Inflammatory macrophage treated with lipopolysaccharide for 1 hour (primary cell): ENCODE data around the gene ADAM33.

Experiments
- DNase-seq, 2 donors: peaks; one replicate each; pipeline ENCODE4 v3.0.0-alpha.2; 2020 to 2022

Gene ADAM33

DNA sequence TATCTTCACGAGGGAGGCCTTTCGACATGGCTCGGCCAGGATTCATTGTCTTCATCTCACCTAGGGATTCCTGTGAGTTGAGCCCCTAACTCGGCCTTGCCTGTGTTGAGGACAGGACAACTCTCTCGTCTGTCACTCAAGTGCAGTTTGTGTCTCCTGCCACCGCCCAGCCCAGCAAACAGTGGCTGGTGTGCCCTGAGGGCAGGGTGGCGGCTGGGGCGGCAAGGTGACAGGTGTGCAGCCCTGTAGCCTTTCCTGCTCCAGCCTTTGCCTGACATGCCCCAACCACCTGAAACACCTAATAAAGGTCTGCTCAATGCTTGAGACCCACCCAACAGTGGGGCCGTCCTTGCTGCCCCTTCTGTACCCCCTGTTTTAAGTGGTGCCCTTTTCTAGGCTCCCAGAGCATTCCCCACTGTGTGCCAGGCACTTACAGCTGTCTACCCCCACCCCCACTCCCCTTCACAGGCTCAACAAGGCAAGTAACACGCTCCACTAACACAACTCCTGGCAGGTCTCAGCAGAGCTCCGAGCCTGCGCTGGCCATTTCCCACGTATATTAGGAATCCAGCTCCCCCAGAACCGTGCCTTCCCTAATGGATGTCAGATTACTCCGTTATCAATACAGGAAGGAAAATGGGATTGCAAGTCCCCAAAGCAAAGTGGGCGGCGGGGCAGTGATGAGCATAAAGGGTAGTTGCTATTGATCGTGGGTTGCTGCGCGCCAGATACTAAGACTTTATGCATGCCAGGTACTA, 36.3 kb downstream of the ADAM33 start:
- DNase-seq: no peak

DNA sequence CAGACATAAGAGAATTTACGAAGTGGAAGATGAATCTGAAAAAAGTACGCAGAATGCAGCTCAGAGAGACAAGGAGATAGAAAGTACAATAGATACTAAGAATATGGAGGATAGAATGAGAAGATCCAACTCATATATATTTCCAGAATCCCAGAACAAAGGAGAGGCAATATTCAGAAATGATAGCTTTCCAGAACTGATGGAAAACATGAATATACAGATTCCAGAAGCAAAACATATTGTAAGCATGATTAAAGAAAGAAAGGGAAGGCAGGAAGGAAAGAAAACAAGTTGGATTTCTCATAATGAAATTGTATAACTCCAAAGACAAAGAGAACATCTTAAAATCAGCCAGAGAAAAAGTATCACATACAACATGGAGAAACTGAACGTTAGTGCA, 41.6 kb downstream of the ADAM33 start:
- DNase-seq: no peak

DNA sequence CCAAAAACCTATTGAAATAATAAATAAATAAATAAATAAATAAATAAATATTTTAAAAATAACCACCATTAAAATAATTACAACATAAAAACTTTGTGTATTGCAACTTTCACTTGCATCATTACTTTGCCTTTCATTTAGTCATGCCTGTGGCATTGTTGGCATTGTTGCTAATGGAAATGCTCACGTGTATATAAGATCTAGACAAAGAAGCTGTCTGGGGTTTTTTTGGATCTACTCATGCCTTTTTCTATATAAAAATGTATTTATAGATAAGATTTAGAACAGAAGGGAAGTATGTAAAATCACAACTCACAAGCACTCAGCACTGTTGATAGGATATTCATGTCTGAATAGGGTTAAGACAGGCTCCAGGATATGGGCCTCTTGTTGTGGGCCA, 46.5 kb downstream of the ADAM33 start:
- no peak for DNase-seq

DNA sequence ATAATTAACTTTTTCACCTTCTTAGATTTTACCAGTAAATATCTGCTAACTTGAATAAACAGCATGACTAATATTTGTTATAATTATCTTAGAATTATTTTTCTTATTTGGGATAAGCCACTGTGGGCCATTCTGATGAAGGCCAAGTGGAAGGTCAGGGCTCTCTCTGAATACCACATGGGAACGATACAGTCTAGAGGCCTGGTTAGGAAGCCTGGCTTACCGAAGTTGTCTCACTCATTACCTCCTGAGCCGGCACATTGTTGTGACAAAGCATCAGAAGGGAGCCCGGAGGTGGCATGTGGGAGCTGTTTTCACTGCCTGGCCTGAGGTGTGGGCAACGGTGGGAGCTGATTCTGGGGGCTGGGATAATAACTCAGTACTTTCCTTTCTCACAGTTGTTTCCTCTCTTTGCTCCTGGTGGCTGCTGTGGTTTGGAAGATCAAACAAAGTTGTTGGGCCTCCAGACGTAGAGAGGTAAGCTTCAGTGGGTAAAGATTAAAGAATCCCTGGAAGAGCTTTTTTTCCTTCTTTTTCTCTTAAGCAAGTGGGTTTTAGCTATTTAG, 47.8 kb downstream of the ADAM33 start:
- no peak for DNase-seq

DNA sequence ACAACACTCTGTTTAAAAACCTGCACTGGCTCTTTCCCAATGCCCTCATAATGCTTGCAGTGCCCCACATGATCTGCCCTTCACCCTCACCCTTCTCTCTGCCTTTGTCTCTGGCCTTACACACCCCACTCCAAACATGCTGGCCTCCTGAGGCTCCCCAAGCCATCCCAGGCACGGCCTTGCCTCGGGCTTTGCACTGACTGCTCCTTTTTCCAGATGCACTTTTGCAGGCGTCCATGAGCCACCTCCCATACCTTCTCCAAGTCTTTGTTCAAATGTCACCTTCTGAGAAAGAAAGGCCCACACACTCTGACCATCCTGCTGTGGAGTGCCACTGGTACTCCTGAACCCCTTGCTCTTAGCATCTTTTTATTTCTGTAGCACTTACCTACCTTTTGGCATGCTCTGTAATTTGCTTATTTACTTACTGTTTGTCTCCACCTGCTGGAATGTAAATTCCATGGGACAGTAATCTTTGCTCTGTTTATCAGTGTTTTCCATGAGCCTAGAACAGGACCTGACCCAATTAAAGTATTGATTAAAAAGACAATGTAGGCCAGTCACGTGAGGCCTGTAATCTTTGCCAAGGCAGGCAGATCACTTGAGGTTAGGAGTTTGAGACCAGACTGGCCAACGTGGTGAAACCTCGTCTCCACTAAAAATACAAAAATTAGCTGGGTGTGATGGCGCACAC, 49.4 kb downstream of the ADAM33 start:
- DNase-seq: no peak

DNA sequence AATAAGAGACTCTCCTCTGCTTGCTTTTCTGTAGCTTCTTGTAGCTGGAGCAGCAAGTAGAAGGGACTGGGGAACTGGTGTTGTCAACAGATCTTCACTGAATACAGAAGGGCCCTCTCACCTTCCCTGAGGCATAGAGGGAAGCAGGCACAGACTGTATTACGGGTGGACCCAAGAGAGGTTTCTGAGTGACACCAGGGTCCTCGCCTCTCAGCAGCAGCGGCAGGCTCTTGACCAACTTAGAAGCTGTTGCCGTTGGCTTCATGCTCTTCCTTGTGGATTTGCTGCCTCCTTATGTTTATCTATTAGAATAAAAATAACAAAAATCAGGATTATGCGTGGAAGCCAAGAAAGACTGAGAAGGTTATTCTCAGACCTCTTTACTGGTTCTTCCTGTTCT, 50.3 kb downstream of the ADAM33 start:
- DNase-seq: no peak

DNA sequence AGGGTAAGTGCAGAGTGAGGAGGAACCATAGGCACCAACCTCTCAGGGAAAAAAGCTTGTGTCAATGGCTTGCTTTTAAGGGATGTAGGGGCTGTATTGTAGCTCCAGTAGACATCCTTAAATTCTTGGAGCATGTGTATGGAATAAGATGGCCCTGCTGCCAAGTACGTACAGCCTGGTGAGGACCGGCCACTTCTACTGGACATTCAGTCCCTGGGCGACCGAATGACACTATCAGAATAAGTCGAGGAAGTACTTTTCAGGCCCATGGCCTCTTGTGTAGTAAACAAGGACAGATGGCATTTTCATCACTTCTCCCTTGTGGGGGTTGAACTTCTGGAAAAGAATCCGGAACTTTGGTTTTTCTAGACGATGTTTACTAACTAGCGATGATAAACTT, 51.4 kb downstream of the ADAM33 start:
- no peak for DNase-seq

DNA sequence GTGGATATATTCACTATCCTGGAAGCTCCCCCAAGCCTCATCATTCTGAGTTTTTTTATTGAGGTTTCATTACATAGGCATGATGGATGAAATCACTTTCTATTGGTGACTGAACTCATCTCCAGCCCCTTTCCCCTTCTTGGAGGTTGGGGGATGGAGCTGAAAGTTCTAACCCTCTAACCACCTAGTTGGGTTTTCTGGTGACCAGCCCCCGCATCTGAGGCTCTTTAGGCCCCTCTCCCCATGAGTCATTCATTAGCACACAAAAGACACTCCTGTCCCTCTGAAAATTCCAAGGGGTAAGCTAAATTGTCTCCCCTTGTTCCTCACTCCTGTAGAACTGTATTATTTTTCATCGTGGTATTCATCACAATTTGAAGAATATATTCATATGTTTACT, 51.9 kb downstream of the ADAM33 start:
- DNase-seq: no peak

DNA sequence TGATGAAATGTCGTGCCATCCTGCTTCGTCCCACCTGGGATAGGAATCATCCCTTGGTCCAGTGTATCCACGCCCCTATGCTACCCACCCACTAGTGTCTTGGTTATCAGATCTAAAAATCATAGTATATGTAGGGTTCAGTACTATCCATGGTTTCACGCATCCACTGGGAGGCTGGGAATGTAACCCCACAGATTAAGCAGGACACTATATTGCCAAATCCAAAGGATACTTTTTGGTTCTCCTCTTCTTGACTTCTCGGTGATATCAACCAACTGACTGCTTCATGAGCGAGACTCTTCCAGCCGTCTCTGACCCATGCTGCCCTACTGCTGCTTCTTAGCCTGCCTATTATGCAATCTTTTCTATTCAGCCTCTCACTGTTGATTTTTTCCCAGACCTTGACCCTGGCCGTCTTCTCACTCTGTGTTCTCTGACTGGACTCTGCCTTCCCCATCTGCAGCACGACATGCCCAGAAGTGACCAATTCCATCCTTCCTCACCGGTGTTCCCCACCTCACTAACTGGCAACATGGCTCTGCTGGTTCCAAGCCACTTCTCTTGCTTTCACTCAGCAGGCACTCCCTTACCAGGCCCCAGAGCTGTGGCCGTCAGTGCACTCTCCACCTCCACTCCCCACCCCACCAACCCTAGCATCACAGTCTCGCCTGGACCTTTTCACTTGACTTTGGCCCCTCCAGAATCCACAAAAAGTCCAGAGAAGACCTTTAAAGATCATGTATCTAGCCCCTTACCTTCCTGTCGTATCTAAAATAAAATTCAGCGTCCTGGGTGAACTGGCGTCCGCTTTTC, 53.1 kb downstream of the ADAM33 start:
- DNase-seq: no peak

DNA sequence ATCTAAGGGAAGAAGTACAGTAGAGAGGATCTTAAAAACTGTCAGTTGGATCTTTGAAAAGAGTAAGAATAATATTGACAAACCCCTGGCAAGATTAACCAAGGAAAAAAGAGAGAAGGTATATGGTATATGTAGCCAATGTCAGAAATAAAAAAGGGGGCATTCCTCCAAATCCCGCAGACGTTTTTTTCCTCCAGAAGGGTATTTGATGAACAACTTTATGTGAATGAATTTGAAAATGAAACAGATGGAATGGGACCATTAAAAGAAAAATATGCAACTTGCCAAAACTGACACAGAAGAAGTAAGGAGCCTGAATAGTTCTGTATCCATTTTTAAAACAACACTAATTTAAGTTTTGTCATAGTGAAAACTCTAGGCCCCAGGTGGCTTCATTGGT, 54.3 kb downstream of the ADAM33 start:
- DNase-seq: no peak

DNA sequence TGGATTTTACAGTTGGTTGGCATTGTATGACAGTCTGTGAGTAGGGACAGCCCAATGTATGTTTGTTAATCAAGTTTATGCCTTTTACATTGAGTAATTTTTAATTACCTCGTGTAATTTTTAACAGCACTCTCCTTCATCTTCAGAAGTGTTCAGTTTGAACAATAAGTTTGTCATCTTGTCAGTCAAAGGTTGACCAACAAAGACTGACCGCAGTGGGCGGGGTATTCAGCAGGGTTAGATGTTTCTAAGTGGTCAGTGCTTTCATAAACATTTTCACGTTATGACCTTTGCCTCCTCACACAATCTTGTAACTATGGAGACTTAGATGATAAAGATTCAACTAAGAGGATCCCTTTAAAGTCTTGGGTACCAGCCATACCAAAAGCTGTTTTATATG, 59.4 kb downstream of the ADAM33 start:
- no peak for DNase-seq

DNA sequence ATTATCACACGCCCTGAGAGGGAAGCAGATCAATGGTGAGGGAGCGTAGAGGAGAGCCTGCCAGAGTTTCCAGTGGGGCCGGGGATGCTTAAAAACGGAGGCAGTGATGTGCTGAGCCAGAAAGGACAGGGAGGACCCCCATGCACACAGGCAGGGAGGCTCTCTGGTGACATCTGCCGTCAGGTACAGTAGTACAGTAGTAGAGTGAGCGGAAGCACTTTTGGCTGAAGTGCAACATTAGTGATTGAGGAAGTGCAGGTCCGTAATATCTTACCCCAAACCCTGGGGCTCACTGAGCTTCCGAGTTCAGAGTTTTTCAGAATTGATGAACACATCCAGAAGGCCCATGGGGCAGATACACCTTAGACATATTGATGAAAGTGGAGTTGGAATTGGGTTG, 60.7 kb downstream of the ADAM33 start:
- no peak for DNase-seq
